Measurements from ENCODE around the gene TLE4. TPM values are rescaled to one million over a fixed set of nuclear protein-coding genes. Genes with fewer than 3 reads are reported as not detected.

The TLE4 gene
- total and polyA plus RNA-seq, 2 experiments from 2014 or later, result 45.8 to 72.9 TPM

DNA sequence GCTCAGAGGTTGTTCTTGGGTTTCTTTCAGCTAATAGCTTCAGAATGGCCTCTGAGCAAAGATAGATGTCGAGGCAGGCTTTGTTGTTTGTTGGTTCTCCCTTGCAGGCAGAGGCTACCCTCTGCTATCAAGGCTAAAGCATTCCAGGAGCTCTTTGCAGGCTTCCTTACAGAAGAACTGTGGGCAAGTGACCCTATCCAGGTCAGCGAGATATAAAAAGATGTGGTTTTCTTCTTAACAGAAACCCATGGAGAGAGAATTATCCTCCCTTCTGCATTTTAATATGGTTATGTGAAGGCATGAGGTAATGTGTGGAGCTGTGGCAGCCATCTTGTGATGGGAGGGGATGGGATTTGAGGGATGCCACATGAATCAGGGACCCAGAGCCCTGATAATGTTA lies 67.0 kb downstream of the TLE4 start:
- no peak overlapping the region for H3K27ac Mint-ChIP-seq
- H3K27me3 Mint-ChIP-seq (ENCODE audit: insufficient read depth, low read depth, poor library complexity), result peaks cover 2% of the 10 kb centered on the region
- peaks cover 5% of the 10 kb centered on the region; the same call in 2 of the 3 replicates for H3K4me1 Mint-ChIP-seq
- ATAC-seq (no peak), DNase-seq (ENCODE audit: low spot score) (no peak)
- no peak overlapping the region for H2AFZ ChIP-seq
- H3K27me3 ChIP-seq (ENCODE audit: insufficient read depth), result no peaks in the 10 kb centered on the region
- TF ChIP-seq POLR2AphosphoS5 (IDR thresholded peaks at IDR 0.05; ENCODE audit: low read depth), result no peak
- TF ChIP-seq, protein P1, sequence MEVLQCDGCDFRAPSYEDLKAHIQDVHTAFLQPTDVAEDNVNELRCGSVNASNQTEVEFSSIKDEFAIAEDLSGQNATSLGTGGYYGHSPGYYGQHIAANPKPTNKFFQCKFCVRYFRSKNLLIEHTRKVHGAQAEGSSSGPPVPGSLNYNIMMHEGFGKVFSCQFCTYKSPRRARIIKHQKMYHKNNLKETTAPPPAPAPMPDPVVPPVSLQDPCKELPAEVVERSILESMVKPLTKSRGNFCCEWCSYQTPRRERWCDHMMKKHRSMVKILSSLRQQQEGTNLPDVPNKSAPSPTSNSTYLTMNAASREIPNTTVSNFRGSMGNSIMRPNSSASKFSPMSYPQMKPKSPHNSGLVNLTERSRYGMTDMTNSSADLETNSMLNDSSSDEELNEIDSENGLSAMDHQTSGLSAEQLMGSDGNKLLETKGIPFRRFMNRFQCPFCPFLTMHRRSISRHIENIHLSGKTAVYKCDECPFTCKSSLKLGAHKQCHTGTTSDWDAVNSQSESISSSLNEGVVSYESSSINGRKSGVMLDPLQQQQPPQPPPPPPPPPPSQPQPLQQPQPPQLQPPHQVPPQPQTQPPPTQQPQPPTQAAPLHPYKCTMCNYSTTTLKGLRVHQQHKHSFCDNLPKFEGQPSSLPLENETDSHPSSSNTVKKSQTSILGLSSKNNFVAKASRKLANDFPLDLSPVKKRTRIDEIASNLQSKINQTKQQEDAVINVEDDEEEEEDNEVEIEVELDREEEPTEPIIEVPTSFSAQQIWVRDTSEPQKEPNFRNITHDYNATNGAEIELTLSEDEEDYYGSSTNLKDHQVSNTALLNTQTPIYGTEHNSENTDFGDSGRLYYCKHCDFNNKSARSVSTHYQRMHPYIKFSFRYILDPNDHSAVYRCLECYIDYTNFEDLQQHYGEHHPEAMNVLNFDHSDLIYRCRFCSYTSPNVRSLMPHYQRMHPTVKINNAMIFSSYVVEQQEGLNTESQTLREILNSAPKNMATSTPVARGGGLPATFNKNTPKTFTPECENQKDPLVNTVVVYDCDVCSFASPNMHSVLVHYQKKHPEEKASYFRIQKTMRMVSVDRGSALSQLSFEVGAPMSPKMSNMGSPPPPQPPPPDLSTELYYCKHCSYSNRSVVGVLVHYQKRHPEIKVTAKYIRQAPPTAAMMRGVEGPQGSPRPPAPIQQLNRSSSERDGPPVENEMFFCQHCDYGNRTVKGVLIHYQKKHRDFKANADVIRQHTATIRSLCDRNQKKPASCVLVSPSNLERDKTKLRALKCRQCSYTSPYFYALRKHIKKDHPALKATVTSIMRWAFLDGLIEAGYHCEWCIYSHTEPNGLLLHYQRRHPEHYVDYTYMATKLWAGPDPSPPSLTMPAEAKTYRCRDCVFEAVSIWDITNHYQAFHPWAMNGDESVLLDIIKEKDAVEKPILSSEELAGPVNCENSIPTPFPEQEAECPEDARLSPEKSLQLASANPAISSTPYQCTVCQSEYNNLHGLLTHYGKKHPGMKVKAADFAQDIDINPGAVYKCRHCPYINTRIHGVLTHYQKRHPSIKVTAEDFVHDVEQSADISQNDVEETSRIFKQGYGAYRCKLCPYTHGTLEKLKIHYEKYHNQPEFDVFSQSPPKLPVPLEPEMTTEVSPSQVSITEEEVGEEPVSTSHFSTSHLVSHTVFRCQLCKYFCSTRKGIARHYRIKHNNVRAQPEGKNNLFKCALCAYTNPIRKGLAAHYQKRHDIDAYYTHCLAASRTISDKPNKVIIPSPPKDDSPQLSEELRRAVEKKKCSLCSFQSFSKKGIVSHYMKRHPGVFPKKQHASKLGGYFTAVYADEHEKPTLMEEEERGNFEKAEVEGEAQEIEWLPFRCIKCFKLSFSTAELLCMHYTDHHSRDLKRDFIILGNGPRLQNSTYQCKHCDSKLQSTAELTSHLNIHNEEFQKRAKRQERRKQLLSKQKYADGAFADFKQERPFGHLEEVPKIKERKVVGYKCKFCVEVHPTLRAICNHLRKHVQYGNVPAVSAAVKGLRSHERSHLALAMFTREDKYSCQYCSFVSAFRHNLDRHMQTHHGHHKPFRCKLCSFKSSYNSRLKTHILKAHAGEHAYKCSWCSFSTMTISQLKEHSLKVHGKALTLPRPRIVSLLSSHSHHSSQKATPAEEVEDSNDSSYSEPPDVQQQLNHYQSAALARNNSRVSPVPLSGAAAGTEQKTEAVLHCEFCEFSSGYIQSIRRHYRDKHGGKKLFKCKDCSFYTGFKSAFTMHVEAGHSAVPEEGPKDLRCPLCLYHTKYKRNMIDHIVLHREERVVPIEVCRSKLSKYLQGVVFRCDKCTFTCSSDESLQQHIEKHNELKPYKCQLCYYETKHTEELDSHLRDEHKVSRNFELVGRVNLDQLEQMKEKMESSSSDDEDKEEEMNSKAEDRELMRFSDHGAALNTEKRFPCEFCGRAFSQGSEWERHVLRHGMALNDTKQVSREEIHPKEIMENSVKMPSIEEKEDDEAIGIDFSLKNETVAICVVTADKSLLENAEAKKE (CRISPR knock-in tag; IDR thresholded peaks at IDR 0.05), result no peak
- TF ChIP-seq, protein P2, sequence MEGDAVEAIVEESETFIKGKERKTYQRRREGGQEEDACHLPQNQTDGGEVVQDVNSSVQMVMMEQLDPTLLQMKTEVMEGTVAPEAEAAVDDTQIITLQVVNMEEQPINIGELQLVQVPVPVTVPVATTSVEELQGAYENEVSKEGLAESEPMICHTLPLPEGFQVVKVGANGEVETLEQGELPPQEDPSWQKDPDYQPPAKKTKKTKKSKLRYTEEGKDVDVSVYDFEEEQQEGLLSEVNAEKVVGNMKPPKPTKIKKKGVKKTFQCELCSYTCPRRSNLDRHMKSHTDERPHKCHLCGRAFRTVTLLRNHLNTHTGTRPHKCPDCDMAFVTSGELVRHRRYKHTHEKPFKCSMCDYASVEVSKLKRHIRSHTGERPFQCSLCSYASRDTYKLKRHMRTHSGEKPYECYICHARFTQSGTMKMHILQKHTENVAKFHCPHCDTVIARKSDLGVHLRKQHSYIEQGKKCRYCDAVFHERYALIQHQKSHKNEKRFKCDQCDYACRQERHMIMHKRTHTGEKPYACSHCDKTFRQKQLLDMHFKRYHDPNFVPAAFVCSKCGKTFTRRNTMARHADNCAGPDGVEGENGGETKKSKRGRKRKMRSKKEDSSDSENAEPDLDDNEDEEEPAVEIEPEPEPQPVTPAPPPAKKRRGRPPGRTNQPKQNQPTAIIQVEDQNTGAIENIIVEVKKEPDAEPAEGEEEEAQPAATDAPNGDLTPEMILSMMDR (conservative IDR thresholded peaks at IDR 0.05; ENCODE audit: low read depth in 2 of 2), result no peak
- no peak for TF ChIP-seq EZH2phosphoT487 (IDR thresholded peaks at IDR 0.05; ENCODE audit: unreplicated experiment)
- TF ChIP-seq EZH2 (IDR thresholded peaks at IDR 0.05; ENCODE audit: low read depth, unreplicated experiment), result no peak
- peaks cover under 1% of the 10 kb centered on the region; the same call in 2 of the 3 replicates for H3K9me3 Mint-ChIP-seq
- no peak overlapping the region for H3K27ac ChIP-seq (ENCODE audit: low read depth)
- H3K4me1 ChIP-seq (ENCODE audit: insufficient read depth), result no peaks in the 10 kb centered on the region; the same call in 1 of the 2 replicates
- peaks cover 37% of the 10 kb centered on the region for H3K79me2 ChIP-seq (replicated peaks; ENCODE audit: insufficient read depth)
- no peaks in the 10 kb centered on the region for H3K9me2 ChIP-seq (ENCODE audit: insufficient read depth)
- peaks cover 7% of the 10 kb centered on the region for H4K20me1 ChIP-seq (replicated peaks; ENCODE audit: insufficient read depth)
- H3K36me3 ChIP-seq (ENCODE audit: insufficient read depth), result no peaks in the 10 kb centered on the region
- no peak overlapping the region for H3K4me2 ChIP-seq
- H3K36me3 Mint-ChIP-seq (ENCODE audit: low read depth), result peaks cover 16% of the 10 kb centered on the region
- H3K4me3 Mint-ChIP-seq, result no peak overlapping the region
- H3F3A ChIP-seq (replicated peaks; ENCODE audit: low read depth), result no peaks in the 10 kb centered on the region
- H3K4me3 ChIP-seq, result no peak overlapping the region

Data from GM23338 (cell line).